GM23248 (cell line): ENCODE data around the gene IL2. TPM values are rescaled to one million over a fixed set of nuclear protein-coding genes. Genes with fewer than 3 reads are reported as not detected.
A peak's percentile ranks its signal among the peaks of the same experiment; 100 is the strongest.

Source experiments
- DNase-seq: peaks from one replicate; pipeline ENCODE4 v3.0.0-alpha.2; 2015
- H2AFZ ChIP-seq: fragments of 200-600 bp; sonication (generic); 2 replicates; pipeline ENCODE4 v1.6.1; 2016; ENCODE audit warnings: antibody characterized with exemption
- H3F3A ChIP-seq: fragments of 200-600 bp; sonication (generic); 2 replicates; pipeline ENCODE4 v1.6.1; 2016; ENCODE audit warnings: mild to moderate bottlenecking, antibody characterized with exemption, mixed run types; ENCODE audit not compliant: insufficient read depth
- H3K27ac ChIP-seq: fragments of 200-600 bp; sonication (generic); 2 replicates; pipeline ENCODE4 v1.5.1; 2016; ENCODE audit warnings: mild to moderate bottlenecking
- H3K27me3 ChIP-seq: fragments of 200-600 bp; sonication (generic); replicated peaks from 2 replicates; pipeline ENCODE4 v1.6.1; 2016; ENCODE audit warnings: mild to moderate bottlenecking; ENCODE audit not compliant: insufficient read depth
- H3K36me3 ChIP-seq: fragments of 200-600 bp; sonication (generic); 2 replicates; pipeline ENCODE4 v1.6.1; 2016; ENCODE audit warnings: low read depth, mild to moderate bottlenecking
- H3K4me1 ChIP-seq: fragments of 200-600 bp; sonication (generic); 2 replicates; pipeline ENCODE4 v1.6.1; 2016; ENCODE audit warnings: mild to moderate bottlenecking; ENCODE audit not compliant: insufficient read depth
- H3K4me2 ChIP-seq: fragments of 200-600 bp; sonication (generic); one replicate; pipeline ENCODE4 v1.6.1; 2016; ENCODE audit warnings: mild to moderate bottlenecking; ENCODE audit not compliant: unreplicated experiment
- H3K4me3 ChIP-seq: fragments of 200-600 bp; sonication (generic); 2 replicates; pipeline ENCODE4 v1.5.1; 2016; ENCODE audit warnings: mild to moderate bottlenecking
- H3K79me2 ChIP-seq: fragments of 200-600 bp; sonication (generic); 2 replicates; pipeline ENCODE4 v1.6.1; 2016; ENCODE audit warnings: mild to moderate bottlenecking; ENCODE audit not compliant: insufficient read depth
- H3K9ac ChIP-seq: fragments of 200-600 bp; sonication (generic); 2 replicates; pipeline ENCODE4 v1.6.1; 2016; ENCODE audit warnings: mild to moderate bottlenecking
- H3K9me2 ChIP-seq: fragments of 200-600 bp; sonication (generic); 2 replicates; pipeline ENCODE4 v1.6.1; 2016; ENCODE audit warnings: mixed run types, mild to moderate bottlenecking, moderate library complexity; ENCODE audit not compliant: insufficient read depth
- H3K9me3 ChIP-seq: fragments of 200-600 bp; sonication (generic); one replicate; pipeline ENCODE4 v1.6.1; 2017; ENCODE audit warnings: low read depth
- H4K20me1 ChIP-seq: fragments of 200-600 bp; sonication (generic); 2 replicates; pipeline ENCODE4 v1.6.0; 2016; ENCODE audit not compliant: insufficient read depth
- EZH2 ChIP-seq: fragments of 200-600 bp; sonication (generic); IDR thresholded peaks from 2 replicates; pipeline ENCODE4 v1.6.1; 2018; ENCODE audit warnings: antibody characterized with exemption, mild to moderate bottlenecking; ENCODE audit not compliant: insufficient read depth, poor library complexity, severe bottlenecking
- EZH2phosphoT487 ChIP-seq: fragments of 200-600 bp; sonication (generic); IDR thresholded peaks from 2 replicates; pipeline ENCODE4 v1.6.1; 2018; ENCODE audit warnings: antibody characterized with exemption, moderate library complexity, mild to moderate bottlenecking, low read depth; ENCODE audit not compliant: insufficient read depth
- WGBS, 2 experiments: methylation state at CpG; one replicate each; pipeline ENCODE4 v1.1.6; 2015 to 2017; ENCODE audit warnings: low lambda C conversion rate in 2 of 2, low coverage in 1 of 2; ENCODE audit errors: missing lambda C conversion rate in 2 of 2; 5-methylcytosine and 5-hydroxymethylcytosine counted together
- in situ Hi-C: fragments of 300-500 bp; cut with MboI; formaldehyde crosslinking; loops from 2 replicates; pipeline ENCODE4 v1.15.0; 2020
- polyA plus RNA-seq: library from polyadenylated mRNA; unstranded; fragments of >200 nt; fragmentation: Nextera tagmentation; extraction: Ambion mirVana; gene quantifications from 2 replicates; pipeline ENCODE4 v1.2.1, GENCODE V29; 2016
- total RNA-seq: library from RNA; depleted of rRNA; stranded (reverse); fragments of >200 nt; shearing (Covaris generic); gene quantifications from 2 replicates; pipeline ENCODE4 v1.2.3, GENCODE V29; 2014

The IL2 gene
- total and polyA plus RNA-seq, 2 experiments from 2014 or later: not detected

- H3K4me3 ChIP-seq: no peak overlapping the region
- peaks cover 4% of the 10 kb centered on the region; the same call in 1 of the 2 replicates for H3K4me1 ChIP-seq
- H3K27ac ChIP-seq: no peak overlapping the region
- no peaks in the 10 kb centered on the region for H3F3A ChIP-seq
- H2AFZ ChIP-seq: no peak overlapping the region
- H3K9me2 ChIP-seq: no peaks in the 10 kb centered on the region
- WGBS, 2 experiments: 44 to 50% methylated on average over 1 of the region's 1 CpG
- no peaks in the 10 kb centered on the region for H4K20me1 ChIP-seq
- H3K9me3 ChIP-seq: no peaks in the 10 kb centered on the region
- no peak for TF ChIP-seq EZH2
- TF ChIP-seq EZH2phosphoT487: no peak
- no peak for DNase-seq
- H3K9ac ChIP-seq: no peak overlapping the region
- H3K36me3 ChIP-seq: no peaks in the 10 kb centered on the region
- in situ Hi-C loops: no loop called here
- no peaks in the 10 kb centered on the region for H3K27me3 ChIP-seq
- H3K4me2 ChIP-seq: no peak overlapping the region
- H3K79me2 ChIP-seq: no peaks in the 10 kb centered on the region
Measured at GRCh38 chr4:122453384-122453995, 3.0 kb downstream of the IL2 start.

- no peaks in the 10 kb centered on the region for H3K36me3 ChIP-seq
- in situ Hi-C loops: no loop called here
- H3K27ac ChIP-seq: no peak overlapping the region
- H3K79me2 ChIP-seq: no peaks in the 10 kb centered on the region
- no peaks in the 10 kb centered on the region for H3K9me3 ChIP-seq
- H3K4me2 ChIP-seq: no peak overlapping the region
- H3K4me1 ChIP-seq: no peaks in the 10 kb centered on the region
- no peak overlapping the region for H2AFZ ChIP-seq
- no peaks in the 10 kb centered on the region for H4K20me1 ChIP-seq
- H3K9me2 ChIP-seq: no peaks in the 10 kb centered on the region
- no peak overlapping the region for H3K4me3 ChIP-seq
- H3F3A ChIP-seq: no peaks in the 10 kb centered on the region
- H3K9ac ChIP-seq: no peak overlapping the region
- TF ChIP-seq EZH2phosphoT487 (no peak), EZH2 (no peak)
- peak; percentile 32 for DNase-seq
- H3K27me3 ChIP-seq: peaks cover 10% of the 10 kb centered on the region; the same call in 1 of the 2 replicates
Measured at GRCh38 chr4:122450847-122451246, 5.7 kb downstream of the IL2 start.

- WGBS, 2 experiments: 21% methylated on average over 3 of the region's 3 CpGs
Measured at GRCh38 chr4:122434285-122434684, 22.2 kb downstream of the IL2 start.

GRCh38 chr4:122431351-122431750 lies 25.2 kb downstream of the IL2 start:
- TF ChIP-seq EZH2: no peak
- no peak for TF ChIP-seq EZH2phosphoT487
- H3K4me2 ChIP-seq: no peak overlapping the region
- no peaks in the 10 kb centered on the region for H3K36me3 ChIP-seq
- no peaks in the 10 kb centered on the region for H3K79me2 ChIP-seq
- no peak overlapping the region for H2AFZ ChIP-seq
- no peaks in the 10 kb centered on the region for H3K4me1 ChIP-seq
- H3K27me3 ChIP-seq: peaks cover 10% of the 10 kb centered on the region
- H3K4me3 ChIP-seq: no peak overlapping the region
- H4K20me1 ChIP-seq: no peaks in the 10 kb centered on the region
- H3K9me2 ChIP-seq: no peaks in the 10 kb centered on the region
- H3F3A ChIP-seq: no peaks in the 10 kb centered on the region
- WGBS, 2 experiments: 2 to 6% methylated on average over 5 of the region's 5 CpGs
- H3K9me3 ChIP-seq: no peaks in the 10 kb centered on the region
- in situ Hi-C loops: no loop called here
- no peak for DNase-seq
- H3K27ac ChIP-seq: no peak overlapping the region
- H3K9ac ChIP-seq: no peak overlapping the region

More at GRCh38 chr4:122434285-122434684, 22.2 kb downstream of the IL2 start:
- Histone ChIP-seq H3K36me3 (no peaks in the 10 kb centered on the region), H3K4me1 (no peaks in the 10 kb centered on the region), H2AFZ (no peak overlapping the region), H3K9me2 (no peaks in the 10 kb centered on the region), H3K4me3 (no peak overlapping the region), H3K4me2 (no peak overlapping the region), H4K20me1 (no peaks in the 10 kb centered on the region), H3K79me2 (no peaks in the 10 kb centered on the region), H3K27ac (no peak overlapping the region), H3K9ac (no peak overlapping the region), H3K27me3 (peaks cover 10% of the 10 kb centered on the region), H3K9me3 (no peaks in the 10 kb centered on the region), H3F3A (no peaks in the 10 kb centered on the region)
- in situ Hi-C loops: no loop called here
- no peak for DNase-seq
- TF ChIP-seq EZH2phosphoT487 (no peak), EZH2 (no peak)

GRCh38 chr4:122423246-122423645 lies 33.3 kb downstream of the IL2 start:
- H3K27ac ChIP-seq: no peak overlapping the region
- no peaks in the 10 kb centered on the region for H3K79me2 ChIP-seq
- H2AFZ ChIP-seq: no peak overlapping the region
- H3K9me2 ChIP-seq: no peaks in the 10 kb centered on the region
- no peak overlapping the region for H3K4me3 ChIP-seq
- no peak overlapping the region for H3K9ac ChIP-seq
- H3F3A ChIP-seq: no peaks in the 10 kb centered on the region
- H4K20me1 ChIP-seq: no peaks in the 10 kb centered on the region
- H3K9me3 ChIP-seq: no peaks in the 10 kb centered on the region
- in situ Hi-C loops: no loop called here
- H3K36me3 ChIP-seq: no peaks in the 10 kb centered on the region
- H3K4me1 ChIP-seq: no peaks in the 10 kb centered on the region
- no peak overlapping the region for H3K4me2 ChIP-seq
- TF ChIP-seq EZH2phosphoT487 (no peak), EZH2 (no peak)
- peak; percentile 11 for DNase-seq
- no peaks in the 10 kb centered on the region for H3K27me3 ChIP-seq
